Eye (tissue), 1 donor: ENCODE measurements around the gene USP15.
"Not testable (repeated sequence)": the region's sequence is repeated elsewhere in the genome, so short reads cannot be mapped to it uniquely, and the experiment has no call there.

Experiments used
- DNase-seq: peaks from one replicate; pipeline ENCODE4 v3.0.0-alpha.2; 2015

Gene USP15

DNA sequence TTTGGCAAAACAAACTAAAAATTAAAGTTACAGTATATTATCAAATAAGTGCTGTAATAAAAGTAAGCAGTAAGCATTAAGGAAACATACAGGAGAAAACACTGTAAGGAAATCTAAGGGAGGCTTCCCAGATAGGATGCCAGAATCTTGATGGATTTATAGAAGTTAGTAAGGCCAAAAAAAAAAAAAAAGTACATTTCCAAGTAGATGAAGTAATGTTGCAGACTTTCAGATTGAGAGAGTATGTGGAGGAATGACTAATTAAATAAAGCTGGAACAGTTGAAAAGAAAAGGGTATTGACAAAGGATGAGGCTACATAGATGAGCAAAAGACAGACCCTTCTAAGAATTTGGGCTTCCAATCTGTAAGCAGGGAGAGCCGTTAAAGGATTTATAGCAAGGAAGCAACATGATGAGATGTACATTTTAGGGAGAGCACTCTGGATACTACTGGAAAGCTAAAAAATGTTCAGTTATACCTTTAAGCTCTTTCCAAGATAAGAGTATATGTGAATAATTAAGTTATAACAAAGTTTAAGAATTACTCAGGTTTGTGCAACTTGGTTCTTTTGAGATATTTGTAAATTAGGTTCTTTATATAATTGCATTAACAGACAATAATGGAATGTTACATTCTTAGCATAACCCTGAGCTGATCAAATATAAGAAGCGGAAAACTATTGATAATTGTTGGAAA lies 119.0 kb downstream of the USP15 start:
- DNase-seq: peak; percentile 1

DNA sequence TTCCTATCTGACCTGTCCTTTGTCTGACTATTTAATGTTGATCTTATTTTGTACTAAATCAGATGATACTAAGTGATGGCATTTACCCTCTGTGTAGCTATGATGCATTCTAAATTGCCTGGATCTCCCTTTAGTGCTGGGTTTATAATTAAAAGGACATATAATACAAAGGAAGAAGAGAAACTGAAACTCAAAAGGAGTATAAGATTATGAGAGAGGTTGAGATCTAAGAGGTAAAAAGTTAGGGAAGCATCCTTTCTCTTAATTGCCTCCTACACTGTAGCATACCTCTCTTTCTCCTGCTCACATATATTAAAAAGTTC lies 119.5 kb downstream of the USP15 start:
- DNase-seq: no peak

DNA sequence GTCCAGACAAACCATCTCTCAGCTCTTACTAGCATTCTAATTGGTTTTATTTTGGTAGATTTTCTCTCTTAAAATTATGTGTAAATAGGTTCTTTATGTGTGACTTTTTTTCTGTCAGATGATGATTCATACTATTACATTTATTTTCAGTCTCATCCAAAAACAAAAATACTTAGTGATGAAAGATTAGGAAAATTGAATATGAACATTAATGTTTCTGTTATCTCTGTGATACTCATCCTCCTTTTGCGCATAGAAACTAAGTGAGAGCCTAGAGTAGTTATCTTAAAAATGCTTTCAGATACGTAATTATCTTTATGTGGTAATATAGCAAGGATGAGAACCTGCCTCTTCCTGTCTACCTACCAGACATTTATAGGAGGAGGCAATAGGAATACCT lies 122.3 kb downstream of the USP15 start:
- no peak for DNase-seq

DNA sequence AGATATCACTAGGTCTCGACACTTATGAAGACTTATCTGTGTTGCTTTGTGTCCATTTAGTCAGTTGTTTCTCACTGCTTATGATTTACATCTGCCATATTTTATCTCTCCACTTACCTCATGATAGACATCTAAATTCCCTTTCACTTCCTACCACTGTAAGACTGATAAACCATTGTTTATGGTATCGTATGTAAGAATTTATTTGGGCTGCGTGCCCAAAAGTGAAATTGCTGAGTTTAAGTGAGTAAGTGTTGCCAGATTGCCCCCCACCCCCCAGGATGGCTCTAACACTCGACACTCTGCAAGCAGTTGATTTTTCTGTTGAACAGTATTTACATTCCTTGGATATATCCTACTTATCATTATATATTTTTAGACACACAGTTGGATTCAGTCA lies 136.5 kb downstream of the USP15 start:
- no peak for DNase-seq

DNA sequence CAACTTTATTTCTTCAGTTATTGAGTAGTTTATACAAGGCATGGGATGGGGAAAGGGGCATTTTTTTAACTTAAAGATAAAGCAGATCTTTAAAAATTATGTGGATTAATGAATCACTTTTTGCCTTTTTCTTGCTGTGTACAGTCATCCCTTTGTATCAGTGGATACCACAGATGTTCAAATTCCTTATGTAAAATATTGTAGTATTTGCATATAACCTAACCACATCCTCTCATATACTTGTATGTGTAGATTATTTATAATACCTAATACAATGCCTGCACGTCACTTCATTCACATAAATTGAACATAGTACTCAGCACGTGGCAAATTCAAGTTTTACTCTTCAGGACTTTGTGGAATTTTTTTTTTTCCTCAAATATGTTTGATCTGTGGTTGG lies 139.9 kb downstream of the USP15 start:
- DNase-seq: no peak

DNA sequence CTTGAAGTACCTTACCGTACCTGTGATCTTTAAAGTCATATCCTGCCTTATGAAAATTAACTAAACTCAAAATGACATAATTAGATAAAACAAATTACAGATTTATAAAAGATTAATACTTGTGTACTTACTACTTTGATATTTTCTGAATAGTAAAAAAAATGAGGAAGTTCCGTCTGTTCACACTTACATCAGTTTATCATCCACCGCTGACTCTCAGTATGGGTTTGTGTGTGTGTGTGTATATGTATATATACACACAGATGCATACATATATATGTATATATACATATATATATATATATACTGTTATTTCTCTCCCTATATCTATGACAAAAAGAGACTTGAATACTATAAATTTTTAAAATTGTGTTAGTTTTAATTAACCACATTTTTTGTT lies 141.4 kb downstream of the USP15 start:
- DNase-seq: no peak

DNA sequence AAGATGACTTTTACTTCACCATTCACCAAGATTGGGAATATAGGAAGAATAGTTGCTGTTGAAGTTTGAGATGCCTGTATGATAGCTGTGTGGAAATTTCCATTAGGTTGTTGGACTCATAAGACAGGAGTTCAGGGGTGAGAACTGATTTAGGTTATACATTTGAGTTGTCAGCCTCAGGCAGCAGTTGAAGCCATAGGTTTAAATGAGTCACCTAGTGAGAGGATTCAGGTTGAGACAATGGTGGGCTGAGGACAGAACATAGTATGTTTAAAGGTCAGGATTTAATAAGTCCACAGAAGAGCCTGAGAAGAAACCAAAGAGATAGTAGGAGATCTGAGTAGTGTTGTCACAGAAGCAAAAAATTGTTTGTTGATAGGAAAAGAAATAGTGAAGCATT lies 142.8 kb downstream of the USP15 start:
- no peak for DNase-seq

DNA sequence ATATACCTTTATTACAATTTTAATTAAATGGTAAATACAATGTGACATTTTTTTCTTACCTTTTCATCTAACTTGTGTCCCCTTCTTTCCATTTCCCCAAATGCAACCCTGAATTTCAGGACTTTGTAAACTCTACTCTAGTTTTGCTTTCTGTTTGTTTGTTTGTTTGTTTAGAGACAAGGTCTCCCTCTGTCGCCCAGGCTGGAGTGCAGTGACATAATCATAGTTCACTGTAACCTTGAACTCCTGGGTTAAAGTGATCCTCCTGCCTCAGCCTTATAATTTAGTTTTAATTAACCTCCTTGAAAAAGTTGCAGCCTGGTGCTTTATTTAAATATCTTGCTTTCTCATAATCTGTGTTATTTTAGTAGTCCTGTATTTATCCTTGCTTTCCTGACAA lies 147.4 kb downstream of the USP15 start:
- DNase-seq: no peak

DNA sequence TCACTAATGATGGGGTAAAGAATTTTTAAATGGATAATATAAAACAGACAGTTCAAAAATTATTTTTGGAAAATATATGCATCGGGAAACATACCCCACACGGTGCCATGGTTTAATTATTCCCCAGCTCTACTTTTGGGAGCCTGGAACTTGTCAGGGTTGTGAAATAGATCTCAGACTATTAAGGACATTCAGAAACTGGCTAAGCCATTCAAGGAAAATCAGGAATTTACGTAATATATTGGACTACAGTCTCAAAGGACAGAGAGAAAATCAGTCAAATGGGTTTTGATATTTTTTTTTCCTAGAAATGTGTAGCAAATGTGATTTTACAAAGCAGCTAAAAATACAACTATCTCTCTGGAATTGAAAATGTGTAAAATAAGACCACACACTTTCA lies 148.9 kb downstream of the USP15 start:
- DNase-seq: no peak

DNA sequence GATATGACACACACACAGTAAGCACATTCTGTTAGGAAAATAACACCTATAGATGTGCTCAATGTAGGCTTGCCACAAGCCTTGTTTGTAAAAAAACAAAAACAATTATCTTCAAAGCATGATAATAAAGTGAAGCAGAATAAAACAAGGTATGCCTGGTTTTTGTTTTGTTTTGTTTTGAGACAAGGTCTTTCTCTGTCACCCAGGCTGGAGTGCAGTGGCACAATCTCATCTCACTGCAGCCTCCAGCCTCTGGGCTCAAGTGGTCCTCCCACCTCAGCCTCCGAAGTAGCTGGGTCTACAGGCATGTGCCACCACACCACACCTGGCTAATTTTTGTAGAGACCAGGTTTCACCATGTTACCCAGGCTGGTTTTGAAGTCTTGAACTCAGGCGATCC lies 154.0 kb downstream of the USP15 start:
- no peak for DNase-seq

DNA sequence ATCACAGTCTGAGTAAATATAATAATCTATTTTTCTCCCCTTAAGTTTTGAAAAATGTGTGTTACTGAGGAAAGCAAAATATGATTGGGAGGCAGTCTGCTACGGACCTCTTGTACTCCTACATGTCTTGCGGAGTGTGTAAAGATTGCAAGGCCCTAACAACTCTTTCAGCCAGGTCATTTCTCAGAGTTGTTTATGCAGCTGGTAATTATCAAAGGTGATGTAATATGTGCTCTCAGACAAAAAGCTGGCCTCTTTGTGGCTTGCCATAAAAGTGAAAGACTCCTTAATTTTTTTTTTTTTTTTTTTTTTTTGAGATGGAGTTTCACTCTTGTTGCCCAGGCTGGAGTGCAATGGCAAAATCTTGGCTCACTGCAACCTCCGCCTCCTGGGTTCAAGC lies 165.9 kb downstream of the USP15 start:
- DNase-seq: no peak

DNA sequence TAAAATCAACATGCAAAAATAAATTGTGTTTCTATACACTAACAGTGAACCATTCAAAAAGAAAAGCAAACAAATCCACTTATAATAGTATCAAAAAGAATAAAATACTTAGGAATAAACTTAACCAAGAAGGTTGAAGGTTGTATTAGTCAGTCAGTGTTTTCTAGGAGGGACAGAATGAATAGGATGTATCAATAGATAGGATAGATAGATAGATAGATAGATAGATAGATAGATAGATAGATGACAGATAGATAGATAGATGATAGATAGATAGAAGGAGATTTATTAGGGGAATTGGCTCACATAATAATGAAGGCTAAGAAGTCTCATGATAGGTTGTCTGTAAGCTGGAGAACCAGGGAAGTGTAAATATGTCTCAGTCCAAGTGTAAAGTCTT lies 169.3 kb downstream of the USP15 start:
- DNase-seq: no peak

DNA sequence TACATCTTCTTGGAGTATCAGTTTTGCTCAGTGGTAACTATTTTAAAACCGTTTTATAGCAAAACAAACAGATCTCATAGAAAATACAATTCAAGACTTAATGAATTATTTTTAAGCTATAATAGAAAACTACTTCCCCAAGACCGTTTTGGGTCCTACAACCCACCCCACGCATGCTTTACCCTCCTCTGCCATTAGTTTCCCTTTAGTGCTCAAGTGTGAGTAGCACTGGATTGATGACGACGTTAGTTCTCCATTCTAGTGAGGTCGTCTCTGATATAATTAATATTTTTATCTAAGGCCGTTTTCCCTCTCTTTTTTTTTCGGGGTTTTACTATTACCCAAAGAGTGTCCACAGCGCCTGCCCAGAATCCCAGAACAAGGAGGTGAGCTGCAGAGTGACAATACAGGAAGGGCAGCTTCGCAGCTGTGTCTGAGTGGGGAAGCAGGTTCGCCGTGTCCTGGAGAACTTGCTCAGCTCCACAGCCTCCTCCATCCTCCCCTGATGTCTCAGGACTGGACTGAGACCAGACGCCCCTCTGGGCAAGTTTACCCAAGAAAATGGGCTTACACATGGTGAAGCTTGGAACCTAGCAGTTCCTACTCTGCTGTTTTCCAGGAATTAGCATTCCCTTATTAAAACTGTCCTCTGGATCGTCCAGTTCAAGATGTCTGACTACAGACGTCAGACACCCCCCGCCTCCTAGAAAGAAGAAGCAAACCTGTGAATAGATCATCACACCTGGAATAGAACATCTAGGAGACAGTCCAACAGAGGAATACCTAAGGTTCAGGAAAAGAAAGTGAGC lies 174.5 kb downstream of the USP15 start:
- DNase-seq: no peak

DNA sequence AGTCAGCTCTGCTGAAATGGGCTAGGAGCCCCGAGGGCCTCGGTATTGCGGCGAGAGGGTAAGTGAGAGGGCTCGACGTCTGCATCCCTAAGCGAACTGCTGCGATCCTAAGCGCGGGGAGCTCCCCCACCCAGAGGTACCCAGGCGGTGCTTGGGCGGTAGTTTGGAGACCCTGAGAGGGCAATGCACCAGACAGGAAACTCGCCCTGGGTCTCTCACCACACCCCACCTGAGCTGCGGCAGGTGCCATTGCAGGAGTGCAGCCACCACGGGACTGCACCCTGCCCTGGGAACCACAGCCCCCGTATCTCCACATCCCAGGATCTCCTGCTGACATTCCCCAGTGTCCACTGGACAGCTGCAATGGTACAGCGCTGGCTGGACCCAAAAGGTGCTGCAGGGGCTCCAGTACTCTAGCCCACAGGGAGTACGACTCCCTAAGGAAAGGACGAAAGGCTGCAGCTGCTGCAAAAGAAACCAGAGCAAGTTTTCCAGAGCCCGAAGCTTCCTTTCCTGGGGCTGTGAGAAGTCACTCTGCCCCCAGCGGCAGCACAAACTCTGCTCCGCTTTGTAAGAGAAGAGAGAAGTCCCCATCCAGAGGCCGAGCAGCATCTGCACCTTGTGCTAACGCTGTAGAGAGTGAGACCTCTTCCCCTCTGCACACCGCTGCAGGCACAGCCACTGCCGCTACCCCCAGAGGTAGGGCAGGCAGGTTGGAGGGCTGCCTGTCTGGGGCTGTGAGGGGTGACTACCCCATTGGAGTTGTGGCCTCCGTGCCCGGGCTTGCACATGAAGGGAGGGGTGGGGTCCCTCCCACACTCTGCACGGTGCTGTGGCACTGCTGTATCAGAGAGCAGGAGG lies 175.3 kb downstream of the USP15 start:
- peak; percentile 80 for DNase-seq

DNA sequence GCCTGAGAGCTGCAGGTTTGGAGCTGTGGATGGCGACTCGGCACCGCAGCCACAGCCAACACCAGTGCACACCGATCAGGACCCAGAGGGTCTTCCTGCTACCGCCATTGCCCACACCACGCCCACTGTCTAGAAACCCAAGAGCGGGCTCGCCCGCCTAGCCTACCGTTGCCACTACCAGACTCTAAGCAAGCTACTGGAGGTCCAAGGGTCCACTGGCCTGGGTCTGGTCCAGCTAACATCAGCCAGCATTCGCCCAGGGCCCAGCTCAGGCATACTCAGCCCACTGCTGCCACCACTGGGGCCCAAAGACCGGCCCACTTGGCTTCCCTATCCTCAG lies 175.9 kb downstream of the USP15 start:
- no peak for DNase-seq

DNA sequence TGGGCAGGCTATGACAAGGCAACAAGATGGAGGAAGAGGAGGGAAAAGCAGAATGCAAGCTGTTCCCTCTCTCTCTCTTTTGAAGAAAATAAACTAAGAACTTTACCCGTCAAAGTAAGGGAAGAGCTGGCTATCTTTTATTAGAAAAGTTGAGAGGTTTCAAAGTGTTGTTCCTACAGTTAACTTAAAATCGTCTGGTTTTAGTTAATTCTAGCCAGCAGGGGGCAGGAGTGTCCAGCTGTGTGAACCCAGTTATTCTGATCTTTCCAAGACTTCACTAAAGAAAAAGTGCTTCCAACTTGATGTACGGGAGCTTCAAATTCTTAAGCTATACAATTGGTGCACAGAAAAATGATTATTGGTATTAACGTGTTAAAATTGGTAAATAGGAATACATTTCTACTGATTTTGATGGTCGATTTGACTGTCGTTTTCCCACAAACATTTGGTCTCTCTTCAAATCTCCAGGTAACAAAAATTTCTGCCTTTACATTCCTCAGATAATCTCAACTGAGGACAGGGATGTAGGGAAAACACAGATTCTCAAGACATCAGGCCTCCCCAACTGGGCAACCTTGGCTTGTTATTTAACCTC lies 178.0 kb downstream of the USP15 start:
- DNase-seq: peak; percentile 84

DNA sequence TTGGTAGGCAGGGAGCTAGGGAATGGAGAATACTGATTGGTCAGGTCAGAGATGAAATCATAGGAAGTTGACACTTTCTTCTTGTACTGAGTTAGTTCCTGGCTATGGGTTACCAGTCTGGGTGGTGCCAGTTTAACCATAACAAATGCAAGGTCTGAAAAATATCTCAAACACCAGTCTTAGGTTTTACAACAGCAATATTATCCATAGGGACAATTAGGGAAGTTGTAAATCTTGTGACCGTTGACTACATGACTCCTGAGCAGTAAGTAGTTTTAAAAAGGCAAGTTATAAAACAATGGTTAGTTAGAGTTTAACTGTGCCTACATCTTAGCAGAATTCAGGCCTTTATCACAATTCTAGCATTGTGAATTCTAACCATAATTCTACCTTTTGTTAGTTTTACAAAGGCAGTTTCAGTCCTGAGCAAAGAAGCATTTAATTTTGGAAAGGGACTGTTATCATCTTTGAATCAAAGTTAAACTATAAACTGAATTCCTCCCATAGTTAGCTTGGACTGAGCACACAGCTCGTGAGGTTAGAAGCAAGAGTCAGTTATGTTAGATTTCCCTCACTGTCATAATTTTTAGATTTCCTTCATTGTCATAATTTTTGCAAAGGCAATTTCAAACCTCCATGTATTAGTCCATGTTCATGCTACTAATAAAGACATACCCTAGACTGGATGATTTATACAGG lies 186.7 kb downstream of the USP15 start:
- DNase-seq: no peak

DNA sequence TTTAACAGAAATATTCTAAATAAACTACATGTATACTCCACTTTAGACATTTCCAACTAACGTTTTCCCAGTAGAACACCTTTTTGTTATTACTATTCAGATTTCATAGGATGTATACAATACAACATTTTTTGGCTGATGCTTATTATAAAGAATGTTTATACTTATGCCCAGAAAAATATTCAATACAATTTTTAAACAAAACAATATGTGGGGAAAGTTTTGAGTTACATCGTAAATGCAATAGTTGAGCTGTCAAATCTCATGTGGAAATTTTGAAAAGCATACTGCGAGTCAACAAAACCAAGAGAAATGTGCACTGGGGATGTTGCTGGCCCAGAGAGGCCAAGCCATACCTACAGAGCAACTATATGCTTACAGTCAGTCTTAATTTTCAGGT lies 188.2 kb downstream of the USP15 start:
- no peak for DNase-seq

DNA sequence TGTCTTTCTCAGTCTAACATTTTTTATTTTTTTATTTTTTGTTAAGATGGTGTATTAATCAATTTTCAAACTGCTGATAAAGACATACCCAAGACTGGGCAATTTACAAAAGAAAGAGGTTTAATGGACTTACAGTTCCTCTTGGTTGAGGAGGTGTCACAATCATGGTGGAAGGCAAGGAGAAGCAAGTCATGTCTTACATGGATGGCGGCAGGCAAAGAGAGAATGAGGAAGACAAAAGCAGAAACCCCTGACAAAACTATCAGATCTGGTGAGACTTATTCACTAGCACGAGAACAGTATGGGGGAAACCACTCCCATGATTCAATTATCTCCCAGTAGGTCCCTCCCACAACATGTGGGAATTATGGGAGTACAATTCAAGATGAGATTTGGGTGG lies 195.2 kb downstream of the USP15 start:
- not testable (repeated sequence) for DNase-seq

DNA sequence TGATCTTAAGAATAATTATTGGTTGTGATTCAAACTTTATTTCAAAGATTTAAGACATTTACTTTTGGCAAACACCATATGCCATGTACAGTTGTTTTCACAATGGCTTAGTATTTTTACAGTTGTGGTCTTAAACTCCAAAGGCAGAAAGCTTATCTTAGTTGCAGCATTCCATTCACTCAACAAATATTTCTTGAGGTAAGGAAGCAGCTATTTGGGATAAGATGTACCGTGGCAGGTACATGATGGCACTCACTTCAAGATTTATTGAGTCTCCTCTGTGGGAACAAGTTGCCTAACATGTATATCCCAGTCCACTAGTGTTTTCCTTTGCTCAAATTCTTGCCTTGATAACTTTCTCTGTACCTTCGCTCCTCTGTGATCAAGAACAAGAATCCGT lies 198.4 kb downstream of the USP15 start:
- DNase-seq: no peak

DNA sequence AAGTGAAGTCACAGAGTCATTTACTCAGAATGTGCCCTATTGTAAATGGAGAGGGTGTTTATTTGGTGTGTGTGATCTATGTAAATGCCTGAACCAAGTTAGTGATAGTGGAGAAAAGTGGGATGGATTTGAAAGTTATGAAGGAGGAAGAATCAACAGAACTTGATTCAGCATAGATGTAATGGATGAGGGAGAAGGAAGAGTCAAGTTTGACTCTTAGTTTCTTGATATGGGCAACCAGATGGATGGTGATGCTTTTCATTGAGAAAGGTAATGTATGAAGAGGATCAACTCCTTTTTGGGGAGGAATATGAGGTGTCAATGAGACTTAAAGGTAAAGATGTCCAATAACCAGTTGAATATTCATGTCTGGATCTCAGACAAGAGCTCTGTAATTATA lies 199.8 kb downstream of the USP15 start:
- no peak for DNase-seq

DNA sequence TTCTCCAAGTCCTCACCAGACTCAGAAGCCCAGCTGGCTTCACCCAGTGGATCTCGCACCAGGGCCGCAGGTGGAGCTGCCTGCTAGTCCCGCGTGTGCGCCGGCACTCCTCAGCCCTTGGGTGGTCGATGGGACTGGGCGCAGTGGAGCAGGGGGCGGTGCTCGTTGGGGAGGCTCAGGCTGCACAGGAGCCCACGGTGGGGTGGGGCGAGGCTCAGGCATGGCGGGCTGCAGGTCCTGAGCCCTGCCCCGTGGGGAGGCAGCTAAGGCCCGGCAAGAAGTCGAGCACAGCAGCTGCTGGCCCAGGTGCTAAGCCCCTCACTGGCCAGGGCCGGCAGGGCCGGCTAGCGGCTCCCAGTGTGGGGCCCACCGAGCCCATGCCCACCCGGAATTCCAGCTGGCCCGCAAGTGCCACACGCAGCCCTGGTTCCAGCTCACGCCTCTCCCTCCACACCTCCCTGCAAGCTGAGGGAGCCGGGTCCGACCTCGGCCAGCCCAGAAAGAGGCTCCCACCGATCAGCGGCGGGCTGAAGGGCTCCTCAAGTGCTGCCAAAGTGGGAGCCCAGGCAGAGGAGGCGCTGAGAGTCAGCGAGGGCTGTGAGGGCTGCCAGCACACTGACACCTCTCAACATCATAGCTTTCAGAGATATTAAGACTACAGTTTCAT lies 201.1 kb downstream of the USP15 start:
- not testable (repeated sequence) for DNase-seq
